Neural cell (in vitro differentiated cells): ENCODE data around the gene ARHGAP29. TPM values are rescaled to one million over a fixed set of nuclear protein-coding genes. Genes with fewer than 3 reads are reported as not detected.

Source experiments
- H2AFZ ChIP-seq: fragments of 200-600, 300-800 bp; sonication (generic), shearing (Covaris generic); 2 replicates; pipeline ENCODE4 v1.6.0; 2014; ENCODE audit warnings: low read depth, mild to moderate bottlenecking, antibody characterized with exemption, low read length, moderate library complexity
- H3F3A ChIP-seq: fragments of 200-600 bp; shearing (Covaris generic); 2 replicates; pipeline ENCODE4 v1.6.1; 2016; ENCODE audit warnings: mild to moderate bottlenecking, moderate library complexity, mixed read lengths, antibody characterized with exemption, low read length; ENCODE audit not compliant: insufficient read depth, poor library complexity, severe bottlenecking
- H3K27ac ChIP-seq: fragments of 200-600, 300-800 bp; sonication (generic), shearing (Covaris generic); 2 replicates; pipeline ENCODE4 v1.5.1; 2014; ENCODE audit warnings: mild to moderate bottlenecking, low read length, moderate library complexity
- H3K27me3 ChIP-seq: fragments of 300-800, 200-600 bp; sonication (generic), shearing (Covaris generic); 2 replicates; pipeline ENCODE4 v1.6.0; 2014; ENCODE audit warnings: mild to moderate bottlenecking, low read depth, low read length, moderate library complexity; ENCODE audit not compliant: insufficient read depth
- H3K36me3 ChIP-seq: fragments of 300-800, 200-600 bp; sonication (generic), shearing (Covaris generic); 2 replicates; pipeline ENCODE4 v1.5.1; 2014; ENCODE audit warnings: mild to moderate bottlenecking, antibody characterized with exemption, low read length, moderate library complexity; ENCODE audit not compliant: insufficient read depth
- H3K4me2 ChIP-seq: fragments of 300-800, 200-600 bp; sonication (generic), shearing (Covaris generic); 2 replicates; pipeline ENCODE4 v1.6.0; 2014; ENCODE audit warnings: mild to moderate bottlenecking, low read length
- H3K4me3 ChIP-seq: fragments of 300-800, 200-600 bp; sonication (generic), shearing (Covaris generic); 2 replicates; pipeline ENCODE4 v1.5.1; 2014; ENCODE audit warnings: mild to moderate bottlenecking, low read length, moderate library complexity
- H3K79me2 ChIP-seq: fragments of 200-600 bp; shearing (Covaris generic); replicated peaks from 2 replicates; pipeline ENCODE4 v1.6.0; 2014; ENCODE audit warnings: mild to moderate bottlenecking, low read length, moderate library complexity; ENCODE audit not compliant: insufficient read depth
- H3K9ac ChIP-seq: fragments of 300-800, 200-600 bp; sonication (generic), shearing (Covaris generic); 2 replicates; pipeline ENCODE4 v1.6.1; 2016; ENCODE audit warnings: mild to moderate bottlenecking, low read length, mixed read lengths
- H3K9me2 ChIP-seq: fragments of 200-600 bp; shearing (Covaris generic); 2 replicates; pipeline ENCODE4 v1.6.1; 2016; ENCODE audit warnings: mild to moderate bottlenecking, low read length, mixed read lengths; ENCODE audit not compliant: insufficient read depth
- H3K9me3 ChIP-seq: fragments of 200-600, 300-800 bp; sonication (generic), shearing (Covaris generic); 2 replicates; pipeline ENCODE4 v1.6.1; 2016; ENCODE audit warnings: mild to moderate bottlenecking, mixed run types, low read length, moderate library complexity, mixed read lengths
- H4K20me1 ChIP-seq: fragments of 200-600 bp; shearing (Covaris generic); 2 replicates; pipeline ENCODE4 v1.6.1; 2016; ENCODE audit warnings: mild to moderate bottlenecking, mixed run types; ENCODE audit not compliant: insufficient read depth
- EP300 ChIP-seq: fragments of 450-650 bp; conservative IDR thresholded peaks from 2 replicates; pipeline ENCODE4 v1.6.1; 2014; ENCODE audit warnings: antibody characterized with exemption, mild to moderate bottlenecking, moderate library complexity; ENCODE audit not compliant: poor library complexity, severe bottlenecking
- EZH2 ChIP-seq: fragments of 200-600, 300-800 bp; shearing (Covaris generic), sonication (generic); IDR thresholded peaks from 2 replicates; pipeline ENCODE4 v1.6.1; 2014; ENCODE audit warnings: antibody characterized with exemption, low read length, borderline replicate concordance, mild to moderate bottlenecking; ENCODE audit not compliant: insufficient read depth, poor library complexity, severe bottlenecking
- MXI1 ChIP-seq: fragments of 450-650 bp; conservative IDR thresholded peaks from 2 replicates; pipeline ENCODE4 v1.6.1; 2014; ENCODE audit warnings: antibody characterized with exemption, mild to moderate bottlenecking; ENCODE audit not compliant: poor library complexity, severe bottlenecking
- POLR2AphosphoS5 ChIP-seq: IDR thresholded peaks from 2 replicates; pipeline ENCODE4 v1.6.1; 2012
- RAD21 ChIP-seq: fragments of 450-650 bp; conservative IDR thresholded peaks from 2 replicates; pipeline ENCODE4 v1.6.1; 2014; ENCODE audit warnings: antibody characterized with exemption, mild to moderate bottlenecking, moderate library complexity
- SMC3 ChIP-seq: fragments of 450-650 bp; conservative IDR thresholded peaks from 2 replicates; pipeline ENCODE4 v1.6.1; 2014; ENCODE audit warnings: antibody characterized with exemption, mild to moderate bottlenecking, moderate library complexity; ENCODE audit not compliant: poor library complexity
- TAF1 ChIP-seq: IDR thresholded peaks from 2 replicates; pipeline ENCODE4 v1.6.1; 2012; ENCODE audit warnings: low read depth
- polyA plus RNA-seq: library from polyadenylated mRNA; depleted of rRNA; stranded (reverse); fragments of >200 nt; gene quantifications from 2 replicates; pipeline ENCODE4 v1.2.3, GENCODE V29; 2014
- TF ChIP-seq, protein P1 (sequence below): IDR thresholded peaks from 2 replicates; pipeline ENCODE4 v1.6.1; 2012; ENCODE audit warnings: borderline replicate concordance
- TF ChIP-seq, protein P2 (sequence below): fragments of 450-650 bp; IDR thresholded peaks from 2 replicates; pipeline ENCODE4 v1.5.1; 2014; ENCODE audit warnings: antibody characterized with exemption, mild to moderate bottlenecking, moderate library complexity; ENCODE audit not compliant: poor library complexity, severe bottlenecking

Gene ARHGAP29
- polyA plus RNA-seq, 1 donor from 2014 or later: 1.2 TPM

DNA sequence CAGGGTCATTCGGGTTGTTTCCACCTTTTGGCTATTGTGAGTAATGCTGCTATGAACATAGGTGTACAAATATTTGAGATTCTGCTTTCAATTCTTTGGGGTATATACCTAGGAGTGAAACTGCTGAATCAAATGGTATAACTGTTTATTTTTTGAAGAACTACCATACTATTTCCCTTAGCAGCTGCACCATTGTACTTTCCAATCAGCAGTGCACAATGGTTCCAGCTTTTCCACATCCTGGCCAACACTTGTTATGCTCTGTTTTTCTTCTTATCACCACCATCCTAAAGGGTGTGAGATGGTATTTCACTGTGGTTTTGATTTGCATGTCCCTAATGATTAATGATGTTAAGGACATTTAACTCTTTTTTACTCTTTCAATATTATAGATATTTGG is 112.8 kb downstream of the ARHGAP29 start:
- Histone ChIP-seq H3K27me3 (no peaks in the 10 kb centered on the region), H3K9me2 (no peaks in the 10 kb centered on the region), H3K4me2 (no peak overlapping the region), H3K9me3 (no peaks in the 10 kb centered on the region), H3K9ac (no peak overlapping the region), H4K20me1 (no peaks in the 10 kb centered on the region), H3K4me3 (no peak overlapping the region), H3K36me3 (no peaks in the 10 kb centered on the region), H2AFZ (no peak overlapping the region), H3K79me2 (no peaks in the 10 kb centered on the region), H3K27ac (no peak overlapping the region), H3F3A (no peaks in the 10 kb centered on the region)
- TF ChIP-seq TAF1 (no peak), EP300 (no peak)

DNA sequence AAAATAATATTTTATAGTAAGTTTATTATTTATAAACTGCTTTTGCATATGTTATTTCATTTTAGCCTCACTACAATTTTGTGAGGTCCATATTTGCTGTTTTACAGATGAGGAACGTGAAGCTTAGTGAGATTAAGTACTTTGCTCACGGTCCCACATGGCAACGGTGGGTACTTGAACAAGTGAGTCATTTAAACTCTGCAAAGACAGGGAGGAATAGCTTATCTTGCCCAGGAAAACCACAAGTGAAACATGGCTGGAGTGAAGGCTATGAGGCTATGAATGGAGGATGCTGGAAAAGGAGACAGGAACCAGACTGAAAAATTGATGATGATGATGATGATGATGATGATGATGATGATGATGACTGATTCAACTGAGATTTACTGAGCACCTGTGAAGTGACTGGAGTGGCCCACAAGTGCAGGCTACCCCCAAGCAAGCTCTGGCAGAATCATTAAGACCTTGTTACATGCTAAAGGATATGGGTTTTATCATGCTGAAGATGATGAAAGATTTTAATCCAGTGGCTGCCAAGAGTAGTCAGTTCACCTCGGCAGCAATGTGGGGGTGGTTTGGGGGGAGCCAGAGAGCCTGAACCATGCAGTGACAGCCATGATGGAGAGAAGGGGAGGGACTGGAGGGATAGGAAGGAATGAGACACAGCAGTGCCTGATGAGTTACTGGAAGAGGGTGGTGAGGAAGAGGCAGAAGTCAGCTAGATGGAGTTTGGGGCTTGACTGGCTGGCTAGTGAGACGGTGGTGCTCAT is 115.0 kb downstream of the ARHGAP29 start:
- Histone ChIP-seq H3K79me2 (no peaks in the 10 kb centered on the region), H3K9ac (no peak overlapping the region), H3K4me2 (no peak overlapping the region), H3K27me3 (no peaks in the 10 kb centered on the region), H3K9me3 (no peaks in the 10 kb centered on the region), H4K20me1 (no peaks in the 10 kb centered on the region), H3K9me2 (no peaks in the 10 kb centered on the region), H3F3A (no peaks in the 10 kb centered on the region), H3K36me3 (no peaks in the 10 kb centered on the region), H3K4me3 (no peak overlapping the region), H2AFZ (no peak overlapping the region), H3K27ac (no peak overlapping the region)
- TF ChIP-seq EP300 (no peak), RAD21 (no peak), SMC3 (no peak), POLR2AphosphoS5 (no peak), MXI1 (no peak), TAF1 (no peak), EZH2 (no peak)
- TF ChIP-seq, protein P1, sequence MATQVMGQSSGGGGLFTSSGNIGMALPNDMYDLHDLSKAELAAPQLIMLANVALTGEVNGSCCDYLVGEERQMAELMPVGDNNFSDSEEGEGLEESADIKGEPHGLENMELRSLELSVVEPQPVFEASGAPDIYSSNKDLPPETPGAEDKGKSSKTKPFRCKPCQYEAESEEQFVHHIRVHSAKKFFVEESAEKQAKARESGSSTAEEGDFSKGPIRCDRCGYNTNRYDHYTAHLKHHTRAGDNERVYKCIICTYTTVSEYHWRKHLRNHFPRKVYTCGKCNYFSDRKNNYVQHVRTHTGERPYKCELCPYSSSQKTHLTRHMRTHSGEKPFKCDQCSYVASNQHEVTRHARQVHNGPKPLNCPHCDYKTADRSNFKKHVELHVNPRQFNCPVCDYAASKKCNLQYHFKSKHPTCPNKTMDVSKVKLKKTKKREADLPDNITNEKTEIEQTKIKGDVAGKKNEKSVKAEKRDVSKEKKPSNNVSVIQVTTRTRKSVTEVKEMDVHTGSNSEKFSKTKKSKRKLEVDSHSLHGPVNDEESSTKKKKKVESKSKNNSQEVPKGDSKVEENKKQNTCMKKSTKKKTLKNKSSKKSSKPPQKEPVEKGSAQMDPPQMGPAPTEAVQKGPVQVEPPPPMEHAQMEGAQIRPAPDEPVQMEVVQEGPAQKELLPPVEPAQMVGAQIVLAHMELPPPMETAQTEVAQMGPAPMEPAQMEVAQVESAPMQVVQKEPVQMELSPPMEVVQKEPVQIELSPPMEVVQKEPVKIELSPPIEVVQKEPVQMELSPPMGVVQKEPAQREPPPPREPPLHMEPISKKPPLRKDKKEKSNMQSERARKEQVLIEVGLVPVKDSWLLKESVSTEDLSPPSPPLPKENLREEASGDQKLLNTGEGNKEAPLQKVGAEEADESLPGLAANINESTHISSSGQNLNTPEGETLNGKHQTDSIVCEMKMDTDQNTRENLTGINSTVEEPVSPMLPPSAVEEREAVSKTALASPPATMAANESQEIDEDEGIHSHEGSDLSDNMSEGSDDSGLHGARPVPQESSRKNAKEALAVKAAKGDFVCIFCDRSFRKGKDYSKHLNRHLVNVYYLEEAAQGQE: no peak
- TF ChIP-seq, protein P2, sequence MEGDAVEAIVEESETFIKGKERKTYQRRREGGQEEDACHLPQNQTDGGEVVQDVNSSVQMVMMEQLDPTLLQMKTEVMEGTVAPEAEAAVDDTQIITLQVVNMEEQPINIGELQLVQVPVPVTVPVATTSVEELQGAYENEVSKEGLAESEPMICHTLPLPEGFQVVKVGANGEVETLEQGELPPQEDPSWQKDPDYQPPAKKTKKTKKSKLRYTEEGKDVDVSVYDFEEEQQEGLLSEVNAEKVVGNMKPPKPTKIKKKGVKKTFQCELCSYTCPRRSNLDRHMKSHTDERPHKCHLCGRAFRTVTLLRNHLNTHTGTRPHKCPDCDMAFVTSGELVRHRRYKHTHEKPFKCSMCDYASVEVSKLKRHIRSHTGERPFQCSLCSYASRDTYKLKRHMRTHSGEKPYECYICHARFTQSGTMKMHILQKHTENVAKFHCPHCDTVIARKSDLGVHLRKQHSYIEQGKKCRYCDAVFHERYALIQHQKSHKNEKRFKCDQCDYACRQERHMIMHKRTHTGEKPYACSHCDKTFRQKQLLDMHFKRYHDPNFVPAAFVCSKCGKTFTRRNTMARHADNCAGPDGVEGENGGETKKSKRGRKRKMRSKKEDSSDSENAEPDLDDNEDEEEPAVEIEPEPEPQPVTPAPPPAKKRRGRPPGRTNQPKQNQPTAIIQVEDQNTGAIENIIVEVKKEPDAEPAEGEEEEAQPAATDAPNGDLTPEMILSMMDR: no peak

Other genes starting within 250 kb of the ARHGAP29 start
- not detected in 2 replicates for gene ABCA4, start 116.4 kb downstream of the ARHGAP29 start, polyA plus RNA-seq
- 33.6 and 46.4 TPM in 2 replicates for gene ABCD3, start 180.8 kb upstream of the ARHGAP29 start, polyA plus RNA-seq